ENCODE measurements around the gene CRCP. TPM values are rescaled to one million over a fixed set of nuclear protein-coding genes. Genes with fewer than 3 reads are reported as not detected.

CRCP gene
- total and polyA plus RNA-seq, 2 of the 13 experiments (the other 11 are each of a cell fraction or from before 2014, with no cell fraction given): 22.7 to 31.0 TPM

DNA sequence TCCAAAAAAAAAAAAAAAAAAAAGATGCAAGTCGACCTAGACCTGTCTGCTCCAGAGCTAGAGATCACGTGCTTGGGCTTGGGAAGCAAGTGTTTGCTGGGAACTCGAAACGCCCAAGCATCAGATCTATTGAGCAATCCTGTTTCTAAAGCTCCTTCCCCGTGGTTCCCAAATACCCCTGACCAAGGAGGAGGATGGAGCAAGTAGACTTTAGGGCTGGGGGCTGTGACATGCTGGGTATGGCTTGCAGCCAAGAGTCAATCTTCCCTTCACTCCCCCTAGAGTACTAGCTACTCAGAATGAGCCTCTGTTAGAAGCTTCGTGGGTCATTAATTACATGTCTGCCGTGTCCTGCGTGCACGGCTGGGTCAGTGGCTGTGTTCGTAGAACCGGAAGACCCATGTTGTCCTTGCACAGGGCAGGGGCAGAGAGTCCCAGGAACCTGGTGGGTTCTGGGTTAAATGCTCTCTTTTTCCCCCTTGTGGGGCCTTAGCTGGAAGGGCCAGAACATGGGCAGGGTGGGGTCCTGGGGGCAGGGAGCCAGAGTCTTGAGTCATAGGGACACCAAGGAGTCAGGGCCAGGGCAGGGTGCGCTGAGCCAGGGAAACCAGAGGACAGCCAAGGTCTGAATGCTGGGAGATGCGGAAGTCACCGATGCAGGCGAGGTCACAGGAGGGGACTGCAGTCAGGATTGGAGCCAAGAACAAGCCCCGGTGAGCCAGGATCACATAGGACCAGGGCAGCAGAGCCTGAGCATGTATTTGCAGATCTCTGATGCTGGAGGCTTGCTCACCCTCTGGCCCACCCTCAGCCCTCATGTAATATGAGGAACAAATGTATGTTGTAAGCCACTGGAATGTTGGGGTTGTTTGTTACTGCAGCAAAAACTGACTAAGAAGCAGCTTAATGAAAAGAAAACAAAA lies 55.9 kb downstream of the CRCP start (continued):
- TF ChIP-seq NFE2L1 (CRISPR knock-in tag; IDR thresholded peaks at IDR 0.05; ENCODE audit: borderline replicate concordance): no peak
- TF ChIP-seq SPEN (CRISPR knock-in tag; IDR thresholded peaks at IDR 0.05; ENCODE audit: low read depth): peak; percentile 36; the same call in 1 of the 2 replicates
- TF ChIP-seq, protein P1, sequence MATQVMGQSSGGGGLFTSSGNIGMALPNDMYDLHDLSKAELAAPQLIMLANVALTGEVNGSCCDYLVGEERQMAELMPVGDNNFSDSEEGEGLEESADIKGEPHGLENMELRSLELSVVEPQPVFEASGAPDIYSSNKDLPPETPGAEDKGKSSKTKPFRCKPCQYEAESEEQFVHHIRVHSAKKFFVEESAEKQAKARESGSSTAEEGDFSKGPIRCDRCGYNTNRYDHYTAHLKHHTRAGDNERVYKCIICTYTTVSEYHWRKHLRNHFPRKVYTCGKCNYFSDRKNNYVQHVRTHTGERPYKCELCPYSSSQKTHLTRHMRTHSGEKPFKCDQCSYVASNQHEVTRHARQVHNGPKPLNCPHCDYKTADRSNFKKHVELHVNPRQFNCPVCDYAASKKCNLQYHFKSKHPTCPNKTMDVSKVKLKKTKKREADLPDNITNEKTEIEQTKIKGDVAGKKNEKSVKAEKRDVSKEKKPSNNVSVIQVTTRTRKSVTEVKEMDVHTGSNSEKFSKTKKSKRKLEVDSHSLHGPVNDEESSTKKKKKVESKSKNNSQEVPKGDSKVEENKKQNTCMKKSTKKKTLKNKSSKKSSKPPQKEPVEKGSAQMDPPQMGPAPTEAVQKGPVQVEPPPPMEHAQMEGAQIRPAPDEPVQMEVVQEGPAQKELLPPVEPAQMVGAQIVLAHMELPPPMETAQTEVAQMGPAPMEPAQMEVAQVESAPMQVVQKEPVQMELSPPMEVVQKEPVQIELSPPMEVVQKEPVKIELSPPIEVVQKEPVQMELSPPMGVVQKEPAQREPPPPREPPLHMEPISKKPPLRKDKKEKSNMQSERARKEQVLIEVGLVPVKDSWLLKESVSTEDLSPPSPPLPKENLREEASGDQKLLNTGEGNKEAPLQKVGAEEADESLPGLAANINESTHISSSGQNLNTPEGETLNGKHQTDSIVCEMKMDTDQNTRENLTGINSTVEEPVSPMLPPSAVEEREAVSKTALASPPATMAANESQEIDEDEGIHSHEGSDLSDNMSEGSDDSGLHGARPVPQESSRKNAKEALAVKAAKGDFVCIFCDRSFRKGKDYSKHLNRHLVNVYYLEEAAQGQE (IDR thresholded peaks at IDR 0.05; ENCODE audit: borderline replicate concordance in 1 of 2, low read depth in 1 of 2, low read length in 2 of 2): no peak
- TF ChIP-seq, protein P2, sequence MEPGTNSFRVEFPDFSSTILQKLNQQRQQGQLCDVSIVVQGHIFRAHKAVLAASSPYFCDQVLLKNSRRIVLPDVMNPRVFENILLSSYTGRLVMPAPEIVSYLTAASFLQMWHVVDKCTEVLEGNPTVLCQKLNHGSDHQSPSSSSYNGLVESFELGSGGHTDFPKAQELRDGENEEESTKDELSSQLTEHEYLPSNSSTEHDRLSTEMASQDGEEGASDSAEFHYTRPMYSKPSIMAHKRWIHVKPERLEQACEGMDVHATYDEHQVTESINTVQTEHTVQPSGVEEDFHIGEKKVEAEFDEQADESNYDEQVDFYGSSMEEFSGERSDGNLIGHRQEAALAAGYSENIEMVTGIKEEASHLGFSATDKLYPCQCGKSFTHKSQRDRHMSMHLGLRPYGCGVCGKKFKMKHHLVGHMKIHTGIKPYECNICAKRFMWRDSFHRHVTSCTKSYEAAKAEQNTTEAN (CRISPR knock-in tag; conservative IDR thresholded peaks at IDR 0.05): no peak
- TF ChIP-seq BHLHE40 (IDR thresholded peaks at IDR 0.05; ENCODE audit: low read length): 0 out of 2 replicates have a peak, but pooled peaks have one; percentile 25
- no peak for TF ChIP-seq ZNF33B (CRISPR knock-in tag; IDR thresholded peaks at IDR 0.05)
- 0 out of 2 replicates have a peak, but pooled peaks have one; percentile 25 for TF ChIP-seq ZNF839 (CRISPR knock-in tag; IDR thresholded peaks at IDR 0.05; ENCODE audit: borderline replicate concordance)
- no peak; the same call in 1 of the 2 replicates for TF ChIP-seq ZNF556 (CRISPR knock-in tag; IDR thresholded peaks at IDR 0.05; ENCODE audit: borderline replicate concordance)
- TF ChIP-seq ZNF737 (CRISPR knock-in tag; IDR thresholded peaks at IDR 0.05; ENCODE audit: borderline replicate concordance): no peak
- peak; percentile 41 for TF ChIP-seq SALL1 (CRISPR knock-in tag; IDR thresholded peaks at IDR 0.05)
- TF ChIP-seq, protein P3, sequence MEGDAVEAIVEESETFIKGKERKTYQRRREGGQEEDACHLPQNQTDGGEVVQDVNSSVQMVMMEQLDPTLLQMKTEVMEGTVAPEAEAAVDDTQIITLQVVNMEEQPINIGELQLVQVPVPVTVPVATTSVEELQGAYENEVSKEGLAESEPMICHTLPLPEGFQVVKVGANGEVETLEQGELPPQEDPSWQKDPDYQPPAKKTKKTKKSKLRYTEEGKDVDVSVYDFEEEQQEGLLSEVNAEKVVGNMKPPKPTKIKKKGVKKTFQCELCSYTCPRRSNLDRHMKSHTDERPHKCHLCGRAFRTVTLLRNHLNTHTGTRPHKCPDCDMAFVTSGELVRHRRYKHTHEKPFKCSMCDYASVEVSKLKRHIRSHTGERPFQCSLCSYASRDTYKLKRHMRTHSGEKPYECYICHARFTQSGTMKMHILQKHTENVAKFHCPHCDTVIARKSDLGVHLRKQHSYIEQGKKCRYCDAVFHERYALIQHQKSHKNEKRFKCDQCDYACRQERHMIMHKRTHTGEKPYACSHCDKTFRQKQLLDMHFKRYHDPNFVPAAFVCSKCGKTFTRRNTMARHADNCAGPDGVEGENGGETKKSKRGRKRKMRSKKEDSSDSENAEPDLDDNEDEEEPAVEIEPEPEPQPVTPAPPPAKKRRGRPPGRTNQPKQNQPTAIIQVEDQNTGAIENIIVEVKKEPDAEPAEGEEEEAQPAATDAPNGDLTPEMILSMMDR (CRISPR knock-in tag; IDR thresholded peaks at IDR 0.05): no peak
- peak; percentile 44; the same call in 1 of the 2 replicates for TF ChIP-seq ZFP90 (CRISPR knock-in tag; IDR thresholded peaks at IDR 0.05; ENCODE audit: borderline replicate concordance)
- TF ChIP-seq, protein P4, sequence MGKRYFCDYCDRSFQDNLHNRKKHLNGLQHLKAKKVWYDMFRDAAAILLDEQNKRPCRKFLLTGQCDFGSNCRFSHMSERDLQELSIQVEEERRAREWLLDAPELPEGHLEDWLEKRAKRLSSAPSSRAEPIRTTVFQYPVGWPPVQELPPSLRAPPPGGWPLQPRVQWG (CRISPR knock-in tag; IDR thresholded peaks at IDR 0.05; ENCODE audit: borderline replicate concordance, low read depth): no peak
- TF ChIP-seq TEAD2 (CRISPR knock-in tag; IDR thresholded peaks at IDR 0.05): no peak
- no peak for TF ChIP-seq MATR3 (CRISPR knock-in tag; IDR thresholded peaks at IDR 0.05)
- 0 out of 2 replicates have a peak, but pooled peaks have one; percentile 17 for TF ChIP-seq ZBTB7A (CRISPR knock-in tag; IDR thresholded peaks at IDR 0.05)
- no peak for TF ChIP-seq ZNF790 (CRISPR knock-in tag; IDR thresholded peaks at IDR 0.05; ENCODE audit: borderline replicate concordance)
- 0 out of 2 replicates have a peak, but pooled peaks have one; percentile 41 for TF ChIP-seq ZNF761 (CRISPR knock-in tag; conservative IDR thresholded peaks at IDR 0.05)
- TF ChIP-seq KDM6A (CRISPR knock-in tag; IDR thresholded peaks at IDR 0.05; ENCODE audit: low read depth): no peak
- no peak for TF ChIP-seq HOXA3 (CRISPR knock-in tag; IDR thresholded peaks at IDR 0.05)
- no peak for TF ChIP-seq THAP11 (CRISPR knock-in tag; IDR thresholded peaks at IDR 0.05)

Data from HepG2 (cell line).